Prostate gland (tissue), 2 donors: ENCODE results near the gene SSX4B.

Experiments
- CTCF ChIP-seq, 4 experiments: fragments of 200-600 bp in 2 of 4; fragments of 450-650 bp in 2 of 4; sonication (generic) in 2 of 4; IDR thresholded peaks; 1 replicate in 3 of 4; 2 replicates in 1 of 4; pipeline ENCODE4 v1.5.1; 2016 to 2019; ENCODE audit warnings: antibody characterized with exemption in 4 of 4, mild to moderate bottlenecking in 2 of 4, moderate library complexity in 2 of 4
- POLR2AphosphoS5 ChIP-seq: sonication (generic); formaldehyde crosslinking; IDR thresholded peaks from one replicate; pipeline ENCODE4 v1.6.1; 2017; ENCODE audit warnings: antibody characterized with exemption

GRCh38 chrX:48459483-48459882 lies 47.7 kb upstream of the SSX4B start:
- no peak for TF ChIP-seq CTCF (IDR thresholded peaks at IDR 0.05)
- no peak for TF ChIP-seq POLR2AphosphoS5
